HG03469 (cell line): Measurements from ENCODE around the gene GJB6.
"Not testable (repeated sequence)": the region's sequence is repeated elsewhere in the genome, so short reads cannot be mapped to it uniquely, and the experiment has no call there.

Source experiments
- ATAC-seq: cut with Tn5 transposase; IDR thresholded peaks from one replicate; pipeline ENCODE4 v1.9.1; 2021; ENCODE audit warnings: mild to moderate bottlenecking, moderate library complexity, moderate number of reproducible peaks; ENCODE audit not compliant: unreplicated experiment

GJB6 gene

GRCh38 chr13:20231839-20232555 is at the start of gene GJB6:
Gene GJB6 (minus strand): TSS chr13:20232319. CDS start chr13:20223480, 8,839 bp downstream.
- ATAC-seq = no peak

GRCh38 chr13:20276901-20277300 is 44.8 kb upstream of the GJB6 start:
- ATAC-seq = not testable (repeated sequence)

- no peak for ATAC-seq
Observed at GRCh38 chr13:20274466-20274865, 42.3 kb upstream of the GJB6 start.

GRCh38 chr13:20272588-20273171 is 40.6 kb upstream of the GJB6 start:
- no peak for ATAC-seq

GRCh38 chr13:20272104-20272503 is 40.0 kb upstream of the GJB6 start:
- no peak for ATAC-seq

GRCh38 chr13:20271441-20271840 is 39.3 kb upstream of the GJB6 start:
- no peak for ATAC-seq

GRCh38 chr13:20270163-20270865 is 38.2 kb upstream of the GJB6 start:
- no peak for ATAC-seq

GRCh38 chr13:20264271-20265018 is 32.3 kb upstream of the GJB6 start:
- peak; percentile 97 for ATAC-seq

- no peak for ATAC-seq
Observed at GRCh38 chr13:20263393-20264044, 31.4 kb upstream of the GJB6 start.

GRCh38 chr13:20258963-20259288 is 26.8 kb upstream of the GJB6 start:
- ATAC-seq = no peak

GRCh38 chr13:20258208-20258962 is 26.3 kb upstream of the GJB6 start:
- ATAC-seq = no peak

GRCh38 chr13:20254076-20254475 is 22.0 kb upstream of the GJB6 start:
- no peak for ATAC-seq

GRCh38 chr13:20249913-20250312 is 17.8 kb upstream of the GJB6 start:
- ATAC-seq = no peak

GRCh38 chr13:20247963-20248362 is 15.8 kb upstream of the GJB6 start:
- no peak for ATAC-seq

- no peak for ATAC-seq
Observed at GRCh38 chr13:20247403-20247802, 15.3 kb upstream of the GJB6 start.

GRCh38 chr13:20241593-20241992 is 9.5 kb upstream of the GJB6 start:
- ATAC-seq = no peak

- ATAC-seq = no peak
Observed at GRCh38 chr13:20239748-20240147, 7.6 kb upstream of the GJB6 start.

- no peak for ATAC-seq
Observed at GRCh38 chr13:20232556-20233277, 598 bp upstream of the GJB6 start.
